Epidermal melanocyte (primary cell): ENCODE results near the gene TM4SF4.

Source experiments
- DNase-seq: peaks from one replicate; pipeline ENCODE4 v3.0.0; 2011; ENCODE audit warnings: low spot score; ENCODE audit not compliant: insufficient read length

The TM4SF4 gene

DNA sequence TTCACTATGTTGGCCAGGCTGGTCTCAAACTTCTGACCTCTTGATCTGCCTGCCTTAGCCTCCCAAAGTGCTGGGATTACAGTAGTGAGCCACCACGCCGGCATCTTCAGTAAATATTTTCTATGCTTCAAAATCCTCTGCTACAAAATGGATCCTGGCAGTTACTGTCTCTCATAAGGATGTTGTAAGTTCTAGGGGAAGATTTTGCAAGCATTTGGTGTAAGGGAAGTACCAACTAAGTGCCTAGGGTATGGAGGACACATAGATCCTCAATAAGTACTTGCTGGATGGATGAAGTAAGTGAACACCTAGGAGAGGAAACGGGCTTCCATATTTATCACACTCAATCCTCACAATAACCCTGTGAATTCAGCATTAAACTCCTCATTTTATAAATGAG, 6.6 kb downstream of the TM4SF4 start:
- no peak for DNase-seq

DNA sequence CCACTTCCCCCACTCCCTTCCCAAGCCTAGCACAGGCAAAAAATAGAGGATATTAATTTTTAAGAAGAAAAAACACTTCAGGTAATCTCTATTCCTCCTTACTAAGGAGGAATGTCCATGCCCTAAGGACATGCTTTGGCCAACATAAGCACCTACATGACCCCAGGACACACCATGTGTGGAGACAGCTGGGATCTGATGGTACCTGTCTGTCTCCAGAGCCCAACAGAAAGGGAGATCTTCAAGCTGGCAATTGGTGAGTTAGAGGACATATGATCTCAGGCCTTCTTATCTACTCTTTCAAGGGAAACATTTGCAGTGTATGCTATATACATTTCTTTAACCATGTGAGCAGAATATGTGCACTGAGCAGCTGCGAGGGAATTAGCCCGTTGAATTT, 7.0 kb downstream of the TM4SF4 start:
- no peak for DNase-seq

DNA sequence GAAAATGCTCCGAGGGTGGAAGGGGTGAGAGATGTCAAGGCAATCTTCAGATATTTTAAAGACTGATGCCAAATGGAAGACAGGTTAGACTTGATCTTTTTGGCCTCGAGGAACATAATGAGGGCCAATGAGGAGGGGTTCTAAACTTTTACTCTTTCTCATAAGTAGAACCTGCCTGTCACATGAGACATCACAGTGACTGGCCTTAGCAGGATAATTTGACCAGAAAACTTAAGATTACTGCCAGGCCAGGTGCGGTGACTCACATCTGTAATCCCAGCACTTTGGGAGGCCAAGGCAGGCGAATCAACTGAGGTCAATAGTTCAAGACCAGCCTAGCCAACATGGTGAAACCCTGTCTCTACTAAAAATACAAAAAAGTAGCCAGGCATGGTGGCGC, 12.2 kb downstream of the TM4SF4 start:
- DNase-seq, result no peak

DNA sequence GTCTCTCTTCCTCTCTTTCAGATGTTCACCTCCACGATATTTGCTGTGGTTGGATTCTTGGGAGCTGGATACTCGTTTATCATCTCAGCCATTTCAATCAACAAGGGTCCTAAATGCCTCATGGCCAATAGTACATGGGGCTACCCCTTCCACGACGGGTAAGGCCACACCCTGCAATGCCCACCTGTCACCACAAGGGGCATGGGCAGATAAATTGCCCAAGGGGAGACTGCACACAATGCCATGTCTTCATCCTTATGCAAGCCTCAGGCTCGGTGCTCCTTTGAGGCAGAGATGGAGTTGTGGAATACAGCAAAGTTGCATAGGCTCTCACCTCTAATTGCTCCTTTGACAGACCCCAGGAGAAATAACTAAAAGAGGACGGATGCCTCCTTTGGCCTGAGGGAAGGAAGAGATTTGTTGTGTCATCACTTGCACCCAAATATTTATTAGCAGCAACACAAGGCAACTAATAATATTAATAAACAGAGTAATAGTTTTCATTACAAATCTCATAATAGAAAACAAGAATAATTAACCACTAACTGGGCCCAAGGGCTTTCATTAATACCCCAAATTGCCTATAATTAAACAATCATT, 13.2 kb downstream of the TM4SF4 start:
- DNase-seq, result no peak

DNA sequence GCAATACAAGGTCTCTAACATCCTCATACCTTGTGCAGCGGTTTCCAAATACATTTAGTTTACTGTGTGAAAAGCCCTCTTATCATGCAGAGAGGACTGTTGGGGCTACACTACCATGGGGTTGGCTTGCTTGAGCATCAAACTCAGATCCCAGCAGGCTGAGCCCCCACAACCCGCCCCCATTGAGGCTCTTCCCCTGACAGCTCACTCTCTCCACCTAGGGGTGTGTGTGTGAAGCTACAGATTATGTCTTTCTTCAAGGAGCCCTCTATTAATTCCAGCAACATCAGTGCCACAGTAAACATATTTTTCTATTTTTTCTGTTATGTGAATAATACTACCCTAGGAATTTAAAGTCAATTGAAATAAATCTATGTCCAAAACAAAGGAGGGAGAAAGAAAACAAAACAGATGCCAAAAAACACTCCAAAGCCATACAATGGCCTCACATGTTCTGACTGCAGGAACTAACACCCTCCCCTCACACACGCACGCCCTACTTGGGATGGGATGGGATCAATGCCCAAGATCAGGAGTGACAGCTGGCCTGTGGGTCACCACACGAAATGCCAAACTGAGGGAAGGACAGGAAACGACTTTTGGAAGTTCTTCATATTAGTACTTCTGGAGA, 14.7 kb downstream of the TM4SF4 start:
- no peak for DNase-seq

DNA sequence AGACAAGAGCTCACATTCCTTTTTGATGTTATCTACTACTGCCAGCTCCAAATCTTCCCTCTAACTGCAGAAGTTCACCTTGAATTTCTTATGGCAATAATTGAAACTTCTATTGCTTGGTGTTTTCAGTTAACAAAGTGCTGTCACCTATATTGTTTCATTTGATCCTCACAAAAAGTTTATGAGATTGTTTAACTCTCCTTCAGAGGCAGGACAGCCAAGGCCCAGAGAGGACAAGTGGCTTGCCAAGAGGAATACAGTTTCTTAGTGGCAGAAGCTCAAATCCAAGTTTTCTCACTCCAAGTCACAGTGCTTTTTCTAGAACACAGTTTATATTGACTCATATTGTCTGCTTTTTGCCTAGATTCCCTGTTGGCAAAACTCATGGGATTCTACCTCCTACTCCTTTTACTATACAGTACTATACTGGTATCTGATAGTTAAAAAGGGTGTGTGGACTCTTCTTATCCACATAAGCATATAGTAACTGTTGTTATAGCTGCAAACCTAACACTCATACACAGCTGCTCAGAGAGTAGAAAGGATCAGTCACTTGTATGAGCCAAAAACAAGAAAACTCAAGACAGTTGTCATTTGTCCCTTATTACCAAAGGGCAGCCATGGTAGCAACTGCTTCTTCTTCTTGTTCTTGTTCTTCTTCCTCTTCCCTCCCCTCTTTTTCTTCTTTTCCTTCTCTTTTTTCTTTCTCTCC, 15.9 kb downstream of the TM4SF4 start:
- DNase-seq, result no peak

DNA sequence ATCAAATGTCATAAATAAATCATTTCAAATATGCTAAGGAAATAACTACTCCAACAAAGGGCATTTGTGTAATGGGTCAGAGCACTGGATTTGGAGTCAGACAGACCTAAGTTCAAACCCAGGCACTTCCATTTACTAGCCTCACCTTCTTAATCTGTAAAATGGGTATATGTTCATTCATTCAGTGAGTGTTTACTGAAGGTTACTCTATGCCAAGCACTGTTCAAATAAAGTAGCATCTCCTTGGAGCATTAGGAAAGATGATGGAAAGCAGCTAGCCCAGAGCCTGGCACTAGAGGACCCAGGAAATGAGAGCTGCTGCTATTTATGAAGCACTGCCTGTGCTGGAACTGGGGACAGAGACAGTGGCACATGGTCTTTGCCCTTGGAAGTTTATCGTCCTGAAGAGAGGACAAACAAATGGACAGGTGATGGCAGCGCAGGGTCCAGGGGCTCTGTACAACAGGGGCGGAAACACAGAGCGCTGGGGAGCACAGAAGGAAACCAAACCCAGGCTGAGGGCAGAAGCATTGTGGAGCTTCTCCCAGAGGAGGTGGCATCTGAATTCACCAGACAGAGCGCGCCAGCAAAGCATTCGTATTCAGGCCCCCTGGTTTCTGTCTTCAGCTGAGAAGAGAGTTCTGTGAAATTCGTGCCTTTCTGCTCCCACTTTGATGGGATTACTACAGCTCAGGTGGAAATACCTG, 19.0 kb downstream of the TM4SF4 start:
- no peak for DNase-seq

DNA sequence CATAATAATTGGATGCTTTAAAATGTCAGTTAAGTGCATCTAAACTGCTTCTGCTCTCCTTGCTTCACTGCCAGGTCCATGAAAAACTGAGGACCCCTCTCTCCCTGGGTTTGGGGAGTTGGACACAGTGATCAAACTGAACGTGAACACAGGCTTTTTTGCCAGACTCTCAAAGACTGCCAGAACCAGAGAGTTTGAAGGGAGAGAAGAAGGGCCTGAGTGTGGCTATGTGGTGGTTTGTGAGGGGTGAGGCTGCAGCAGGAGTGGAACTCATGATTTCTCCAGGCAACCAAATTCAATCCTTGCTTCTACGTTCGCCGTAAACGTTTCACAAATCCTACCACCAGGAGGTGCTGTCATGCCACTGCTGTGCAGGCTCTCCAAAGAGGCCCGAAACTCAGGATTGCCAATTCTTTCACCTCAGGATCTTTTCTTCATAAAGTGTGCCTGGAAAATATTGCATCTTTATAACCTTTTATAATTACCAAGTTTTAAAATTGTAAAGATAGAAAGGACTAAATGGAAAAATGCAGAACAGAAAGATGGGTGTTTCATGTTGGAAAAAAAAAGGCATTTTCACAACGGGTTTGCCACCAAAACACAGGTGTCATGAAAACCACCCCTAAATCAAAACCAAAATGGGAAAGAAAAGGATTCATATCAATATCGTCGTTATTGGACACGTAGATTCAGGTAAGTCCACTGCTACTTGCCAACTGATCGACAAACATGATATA, 19.7 kb downstream of the TM4SF4 start:
- DNase-seq, result no peak

DNA sequence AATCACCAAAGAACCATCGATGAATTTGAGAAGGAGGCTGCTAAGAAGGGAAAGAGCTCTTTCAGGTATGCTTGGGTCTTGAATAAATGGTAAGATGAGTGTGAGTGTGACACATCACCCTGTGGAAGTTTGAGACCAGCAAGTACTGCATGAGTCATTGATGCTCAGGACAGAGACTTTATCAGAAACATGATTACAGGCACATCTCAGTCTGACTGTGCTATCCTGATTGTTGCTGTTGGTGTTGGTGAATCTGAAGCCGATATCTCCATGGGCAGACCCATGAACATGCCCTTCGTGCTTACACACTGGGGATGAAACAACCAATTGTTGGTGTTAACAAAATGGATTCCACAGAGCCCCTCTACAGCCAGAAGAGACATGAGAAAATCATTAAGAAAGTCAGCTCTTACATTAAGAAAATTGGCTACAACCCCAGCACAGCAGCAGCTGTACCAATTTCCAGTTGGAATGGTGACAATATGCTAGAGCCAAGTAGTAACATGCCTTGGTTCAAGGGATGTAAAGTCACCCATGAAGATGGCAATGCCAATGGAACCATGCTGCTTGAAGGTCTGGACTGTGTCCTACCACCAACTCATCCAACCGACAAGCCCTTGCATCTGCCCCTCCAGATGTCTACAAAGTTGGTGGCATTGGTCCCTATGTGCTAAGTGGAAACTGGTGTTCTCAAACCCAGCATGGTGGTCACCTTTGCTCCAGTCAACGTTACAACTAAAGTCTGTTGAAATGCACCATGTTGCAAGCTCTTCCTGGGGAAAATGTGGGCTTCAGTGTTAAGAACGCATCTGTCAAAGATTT, 20.5 kb downstream of the TM4SF4 start:
- DNase-seq, result no peak

DNA sequence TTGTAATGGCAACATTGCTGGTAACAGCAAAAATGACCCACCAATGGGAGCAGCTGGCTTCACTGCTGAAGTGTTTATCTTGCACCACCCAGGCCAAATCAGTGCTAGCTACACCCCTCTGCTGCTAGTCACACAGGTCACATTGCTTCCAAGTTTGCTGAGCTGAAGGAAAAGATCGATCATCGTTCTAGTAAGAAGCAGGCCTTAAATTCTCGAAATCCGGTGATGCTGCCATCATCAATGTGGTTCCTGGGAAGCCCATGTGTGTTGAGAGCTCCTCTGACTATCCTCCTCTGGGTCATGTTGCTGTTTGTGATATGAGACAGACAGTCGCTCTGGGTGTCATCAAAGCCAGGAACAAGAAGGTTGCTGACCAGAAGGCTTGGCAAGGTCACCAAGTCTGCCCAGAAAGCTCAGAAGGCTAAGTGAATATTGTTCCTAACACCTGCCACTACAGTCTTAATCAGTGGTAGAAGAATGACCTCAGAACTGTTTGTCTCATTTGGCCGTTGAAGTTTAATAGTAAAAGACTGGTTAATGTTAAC, 21.2 kb downstream of the TM4SF4 start:
- DNase-seq, result no peak

DNA sequence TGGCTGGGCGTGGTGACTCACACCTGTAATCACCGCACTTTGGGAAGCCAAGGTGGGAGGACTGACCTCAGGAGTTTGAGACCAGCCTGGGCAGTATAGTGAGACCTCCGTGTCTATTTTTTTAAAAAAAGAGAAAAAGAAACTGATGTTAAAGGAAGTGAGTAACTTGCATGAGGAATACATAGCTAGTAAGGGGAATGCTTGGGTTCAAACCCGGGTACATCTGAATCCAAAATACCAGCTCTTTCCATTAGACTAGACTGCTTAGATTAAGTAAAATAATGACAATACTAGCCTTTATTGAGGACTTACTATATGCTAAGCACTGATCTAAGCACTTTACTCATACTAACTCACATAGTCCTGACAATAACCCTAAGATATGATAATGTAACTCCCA, 22.4 kb downstream of the TM4SF4 start:
- DNase-seq, result no peak

DNA sequence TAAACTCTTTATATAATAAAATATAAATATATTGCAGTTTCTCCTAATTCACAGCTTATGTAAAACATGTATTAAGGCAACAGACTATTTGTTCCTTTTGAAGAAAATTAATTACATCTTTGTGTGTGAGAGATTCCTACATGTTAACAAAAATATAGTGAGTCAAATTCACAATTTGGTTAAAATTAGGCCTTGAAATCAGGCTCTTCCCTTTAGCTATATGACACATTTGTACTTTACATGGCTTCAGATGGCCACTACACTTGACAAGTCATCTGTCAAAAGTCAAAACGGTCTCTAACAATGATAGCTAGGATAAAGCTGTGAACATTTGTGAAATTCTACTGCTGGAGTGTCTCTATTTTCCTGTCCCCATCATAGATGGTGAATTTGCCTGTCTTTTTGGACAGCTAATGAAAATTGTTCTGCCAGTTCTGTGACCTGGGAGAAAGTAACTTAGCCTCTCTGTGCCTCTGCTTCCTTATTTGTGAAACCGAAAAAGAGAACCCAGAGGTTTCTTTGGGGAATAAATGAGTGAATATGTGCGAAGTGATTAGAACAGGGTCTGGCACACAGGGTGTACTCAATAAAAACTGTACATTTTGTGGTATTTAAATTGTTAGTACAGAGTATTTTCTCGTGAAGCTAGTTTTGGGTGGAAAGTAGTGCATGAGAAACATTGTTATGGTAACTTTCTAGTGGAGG, 23.6 kb downstream of the TM4SF4 start:
- no peak for DNase-seq

DNA sequence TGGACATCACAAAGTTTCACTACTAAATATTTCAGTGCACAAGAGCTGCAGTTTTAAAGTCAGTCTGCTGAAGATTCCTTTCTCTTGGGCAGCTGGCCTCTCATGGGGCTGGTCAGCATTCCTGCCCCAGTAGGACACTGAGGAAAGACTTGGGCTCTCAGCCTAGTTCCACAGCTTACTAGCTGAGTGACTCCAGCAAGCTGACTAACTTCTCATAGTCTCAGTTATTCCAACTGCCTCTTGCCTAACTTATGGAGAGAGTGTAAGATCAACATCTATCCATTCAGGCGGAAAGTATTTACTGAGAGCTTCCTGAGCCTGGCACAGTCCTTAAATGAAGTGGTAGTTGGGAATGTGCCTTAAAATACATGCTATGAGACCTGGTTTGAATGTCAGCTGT, 27.0 kb downstream of the TM4SF4 start:
- DNase-seq, result no peak

DNA sequence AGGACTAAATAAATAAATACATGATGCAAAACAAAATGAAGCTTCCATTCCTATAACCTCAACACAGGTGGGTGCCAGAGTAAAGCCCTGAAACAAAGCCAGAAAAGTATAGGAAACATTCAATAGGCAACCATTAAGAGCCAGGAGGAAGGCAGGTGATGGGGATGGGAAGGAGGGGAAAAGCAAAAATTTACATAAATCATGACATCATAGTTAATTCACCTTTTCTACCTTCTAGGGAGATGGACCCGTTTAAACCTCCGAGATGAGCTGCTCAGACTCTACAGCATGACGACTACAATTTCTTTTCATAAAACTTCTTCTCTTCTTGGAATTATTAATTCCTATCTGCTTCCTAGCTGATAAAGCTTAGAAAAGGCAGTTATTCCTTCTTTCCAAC, 27.9 kb downstream of the TM4SF4 start:
- no peak for DNase-seq

DNA sequence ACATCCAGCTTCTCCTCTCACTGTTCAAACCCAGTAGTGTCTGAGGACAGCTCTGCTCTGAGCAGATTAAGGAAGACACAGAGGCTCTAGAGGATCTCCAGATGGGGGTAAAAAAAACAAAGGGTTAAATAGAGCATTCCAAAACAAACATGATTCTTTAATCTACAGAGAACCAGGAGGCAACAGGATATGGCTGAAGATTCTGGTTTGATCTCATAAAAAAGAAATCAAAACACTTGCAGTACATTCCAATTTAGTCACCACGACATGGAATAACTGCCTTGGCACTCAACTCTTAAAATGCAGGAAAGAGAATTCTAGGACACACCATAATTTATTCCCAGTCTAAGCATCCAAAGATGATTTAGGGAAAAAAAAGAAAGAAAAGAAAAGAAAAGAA, 32.0 kb downstream of the TM4SF4 start:
- no peak for DNase-seq

DNA sequence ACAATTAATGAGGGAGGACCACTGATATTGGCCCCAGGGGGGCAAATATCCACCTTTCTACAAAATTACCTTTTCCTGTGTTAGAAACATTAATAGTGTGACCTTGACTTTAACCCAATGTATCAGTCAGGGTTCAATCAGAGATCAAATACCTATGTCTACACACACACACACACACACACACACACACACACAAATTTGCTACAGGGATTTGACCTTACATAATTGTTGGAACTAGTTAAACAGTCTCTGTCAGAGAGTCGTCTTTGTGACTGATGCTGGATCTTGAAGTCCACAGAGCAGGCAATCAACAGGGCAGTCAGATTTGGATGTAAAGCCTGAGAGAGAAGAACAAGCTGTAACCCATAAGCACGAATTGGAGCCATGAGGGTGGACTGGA, 32.5 kb downstream of the TM4SF4 start:
- no peak for DNase-seq

DNA sequence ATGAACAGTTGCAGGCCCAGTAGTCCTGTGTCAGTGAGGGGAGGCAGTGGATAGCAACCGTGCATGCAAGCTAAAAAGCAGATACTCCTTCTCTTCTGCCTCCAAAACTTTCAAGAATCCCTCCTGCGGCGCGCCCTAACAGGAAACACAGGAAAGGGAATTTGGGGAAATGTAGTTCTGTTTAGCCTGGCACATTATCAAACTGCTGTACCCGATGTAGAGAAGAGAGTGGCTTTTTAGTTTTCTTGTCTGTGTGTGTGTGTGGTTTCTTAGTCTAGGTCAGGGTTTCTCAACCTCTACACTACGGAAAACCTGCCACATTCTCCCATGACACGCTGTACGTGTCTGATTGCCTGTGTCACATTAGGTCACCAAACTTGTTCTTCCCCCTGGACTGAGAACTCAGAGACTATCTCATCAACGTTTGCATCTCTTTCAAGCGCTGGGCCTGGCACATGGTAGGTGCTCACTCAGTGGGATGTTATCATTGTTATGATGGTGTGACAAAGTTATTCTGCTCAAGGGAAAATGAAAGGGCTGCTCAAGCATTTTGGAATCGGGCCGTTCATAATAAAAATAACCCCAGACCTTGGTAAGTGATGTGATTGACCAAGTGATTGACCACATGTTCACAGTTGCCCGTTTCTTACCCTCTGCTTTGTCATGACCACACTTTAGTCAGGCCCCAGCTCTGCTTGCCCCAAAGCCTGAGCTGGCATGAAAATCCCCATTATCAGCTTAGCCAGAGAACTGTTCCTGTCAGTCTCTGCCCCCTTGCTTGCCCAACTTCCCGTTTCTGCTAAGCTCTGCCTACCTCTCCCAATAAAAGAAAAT, 33.2 kb downstream of the TM4SF4 start:
- no peak for DNase-seq

DNA sequence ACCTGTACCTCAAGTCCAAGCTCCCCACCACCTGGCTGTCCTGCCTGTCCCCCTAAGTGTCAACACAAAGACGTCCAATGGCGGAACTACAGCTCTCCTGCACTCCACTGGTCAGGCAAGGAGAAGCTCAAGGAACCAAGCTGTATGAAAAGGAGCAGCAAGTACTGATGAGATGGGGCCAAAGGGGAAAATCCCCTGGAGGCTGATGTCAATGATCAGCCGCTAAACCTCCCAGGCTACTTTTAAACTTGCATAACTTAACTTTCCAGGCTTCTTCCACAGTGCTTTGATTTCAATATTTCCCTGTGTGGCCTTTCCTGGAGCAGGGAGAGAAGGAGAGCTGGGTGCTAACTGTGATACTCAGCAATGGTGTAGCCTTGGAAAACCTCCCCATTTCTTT, 35.0 kb downstream of the TM4SF4 start:
- DNase-seq, result no peak

DNA sequence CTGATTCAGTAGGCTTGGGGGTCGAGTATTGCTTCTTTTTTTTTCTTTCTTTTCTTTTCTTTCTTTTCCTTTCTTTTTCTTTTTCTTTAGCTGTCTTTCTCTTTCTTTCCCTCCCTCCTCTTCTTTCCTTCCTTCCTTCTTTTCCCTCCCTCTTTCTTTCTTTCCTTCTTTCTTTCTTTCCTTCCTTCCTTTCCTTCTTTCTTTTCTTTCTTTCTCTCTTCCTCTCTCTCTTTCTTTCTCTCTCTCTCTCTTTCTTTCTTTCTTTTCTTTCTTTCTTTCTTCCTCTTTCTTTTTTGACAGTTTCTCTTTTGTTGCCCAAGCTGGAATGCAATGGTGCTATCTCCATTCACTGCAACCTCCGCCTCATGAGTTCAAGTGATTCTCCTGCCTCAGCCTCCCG, 36.0 kb downstream of the TM4SF4 start:
- DNase-seq, result no peak
